Esophagus (tissue), 2 donors: ENCODE measurements around the gene ZCCHC17. TPM values are rescaled to one million over a fixed set of nuclear protein-coding genes. Genes with fewer than 3 reads are reported as not detected.
"Not testable (repeated sequence)": the region's sequence is repeated elsewhere in the genome, so short reads cannot be mapped to it uniquely, and the experiment has no call there.

ENCODE experiments used
- H3K27ac ChIP-seq, 2 donors: one replicate each; pipeline ENCODE4 v1.5.1; 2013; ENCODE audit warnings: low read depth in 2 of 2, mild to moderate bottlenecking in 2 of 2, inconsistent platforms in 1 of 2, low read length in 1 of 2, moderate library complexity in 1 of 2
- H3K27me3 ChIP-seq, 2 donors: one replicate each; pipeline ENCODE4 v1.6.1; 2013; ENCODE audit warnings: low read length in 2 of 2, control low read depth in 1 of 2, mild to moderate bottlenecking in 1 of 2; ENCODE audit not compliant: insufficient read depth in 2 of 2, control insufficient read depth in 1 of 2
- H3K36me3 ChIP-seq, 2 donors: one replicate each; pipeline ENCODE4 v1.6.1; 2013; ENCODE audit warnings: low read length in 1 of 2; ENCODE audit not compliant: control insufficient read depth in 2 of 2, insufficient read depth in 2 of 2
- H3K4me1 ChIP-seq, 2 donors: one replicate each; pipeline ENCODE4 v1.6.1; 2013; ENCODE audit warnings: low read length in 1 of 2; ENCODE audit not compliant: control insufficient read depth in 2 of 2, insufficient read depth in 2 of 2
- H3K4me3 ChIP-seq, 2 donors: one replicate each; pipeline ENCODE4 v1.5.1; 2013; ENCODE audit warnings: low read length in 2 of 2, mild to moderate bottlenecking in 2 of 2, low read depth in 1 of 2, moderate library complexity in 1 of 2
- H3K9me3 ChIP-seq, 2 donors: one replicate each; pipeline ENCODE4 v1.6.1; 2013; ENCODE audit warnings: mild to moderate bottlenecking in 2 of 2, low read depth in 1 of 2, low read length in 1 of 2, moderate library complexity in 1 of 2; ENCODE audit not compliant: control insufficient read depth in 2 of 2, insufficient read depth in 1 of 2
- whole genome bisulfite sequencing, 2 donors: extraction: QIAGEN DNeasy Blood & Tissue Kit; methylation state at CpG; one replicate each; pipeline ENCODE4 v1.1.7; 2013; 5-methylcytosine and 5-hydroxymethylcytosine counted together
- polyA plus RNA-seq, 2 donors: library from polyadenylated mRNA; stranded (reverse); fragments of 200-250 nt; gene quantifications; one replicate each; pipeline ENCODE4 v1.2.3, GENCODE V29; 2013
- donor health status: healthy with polysubstance abuse.
- donor health status: Bipolar disorder and iron deficiency.

Gene ZCCHC17
- 10 to 100 TPM; 16.9 to 20.3 TPM for polyA plus RNA-seq

- Histone ChIP-seq H3K9me3 (no peaks in the 10 kb centered on the region), H3K4me3 (peak within 1 kb of the TSS; percentile 93 to 96), H3K4me1 (peaks cover 0 to 3% of the 10 kb centered on the region in 2 donors), H3K36me3 (peaks cover 2 to 5% of the 10 kb centered on the region in 2 donors), H3K27ac (peak within 1 kb of the TSS; percentile 94 to 97), H3K27me3 (no peaks in the 10 kb centered on the region)
- 0% methylated on average over 51 to 53 of the region's 53 CpGs for WGBS, 2 donors
Measured at GRCh38 chr1:31296486-31297276, at the start of gene ZCCHC17, which contains the start of gene SNRNP40. ZCCHC17 (plus strand) TSS chr1:31297032; CDS start chr1:31310099, 13,067 bp downstream. SNRNP40 (minus strand) TSS chr1:31296788; CDS start chr1:31296751, 37 bp downstream.

GRCh38 chr1:31248276-31248675 lies 48.6 kb upstream of the ZCCHC17 start:
- no peak overlapping the region for H3K27ac ChIP-seq
- no peak overlapping the region for H3K4me3 ChIP-seq
- H3K9me3 ChIP-seq: no peaks in the 10 kb centered on the region
- H3K36me3 ChIP-seq: no peaks in the 10 kb centered on the region
- WGBS, 2 donors: 89 to 94% methylated on average over 4 of the region's 4 CpGs
- no peaks in the 10 kb centered on the region for H3K4me1 ChIP-seq
- H3K27me3 ChIP-seq: no peaks in the 10 kb centered on the region

- Histone ChIP-seq H3K9me3 (no peaks in the 10 kb centered on the region), H3K36me3 (no peaks in the 10 kb centered on the region), H3K4me3 (no peak overlapping the region), H3K4me1 (no peaks in the 10 kb centered on the region), H3K27ac (no peak overlapping the region), H3K27me3 (no peaks in the 10 kb centered on the region)
- 88% methylated on average over 3 of the region's 3 CpGs for WGBS, 2 donors
Measured at GRCh38 chr1:31249854-31250253, 47.0 kb upstream of the ZCCHC17 start.

GRCh38 chr1:31257213-31257612 lies 39.6 kb upstream of the ZCCHC17 start:
- Histone ChIP-seq H3K4me3 (no peak overlapping the region), H3K27ac (no peak overlapping the region), H3K27me3 (no peaks in the 10 kb centered on the region), H3K4me1 (no peaks in the 10 kb centered on the region), H3K9me3 (no peaks in the 10 kb centered on the region), H3K36me3 (peaks cover 6 to 14% of the 10 kb centered on the region in 2 donors)
- 84 to 89% methylated on average over 1 of the region's 1 CpG for WGBS, 2 donors

GRCh38 chr1:31258581-31258980 lies 38.3 kb upstream of the ZCCHC17 start:
- 92% methylated on average over 1 of the region's 1 CpG for WGBS, 2 donors
- no peaks in the 10 kb centered on the region for H3K27me3 ChIP-seq
- no peak overlapping the region for H3K27ac ChIP-seq
- H3K9me3 ChIP-seq: no peaks in the 10 kb centered on the region
- H3K4me1 ChIP-seq: no peaks in the 10 kb centered on the region
- peaks cover 8 to 14% of the 10 kb centered on the region in 2 donors for H3K36me3 ChIP-seq
- H3K4me3 ChIP-seq: no peak overlapping the region

GRCh38 chr1:31259746-31260145 lies 37.1 kb upstream of the ZCCHC17 start:
- Histone ChIP-seq H3K27me3 (no peaks in the 10 kb centered on the region), H3K27ac (no peak overlapping the region), H3K9me3 (no peaks in the 10 kb centered on the region), H3K36me3 (peaks cover 9 to 14% of the 10 kb centered on the region in 2 donors), H3K4me1 (no peaks in the 10 kb centered on the region), H3K4me3 (no peak overlapping the region)
- 89 to 95% methylated on average over 3 of the region's 3 CpGs for WGBS, 2 donors

- Histone ChIP-seq H3K4me3 (no peak overlapping the region), H3K27me3 (no peaks in the 10 kb centered on the region), H3K27ac (no peak overlapping the region), H3K9me3 (no peaks in the 10 kb centered on the region), H3K4me1 (no peaks in the 10 kb centered on the region), H3K36me3 (peaks cover 12 to 17% of the 10 kb centered on the region in 2 donors)
- WGBS, 2 donors: 98 to 100% methylated on average over 3 of the region's 3 CpGs
Measured at GRCh38 chr1:31261916-31262315, 34.9 kb upstream of the ZCCHC17 start.

GRCh38 chr1:31262393-31262792 lies 34.4 kb upstream of the ZCCHC17 start:
- H3K36me3 ChIP-seq: peaks cover 12 to 17% of the 10 kb centered on the region in 2 donors
- WGBS, 2 donors: 95 to 96% methylated on average over 5 of the region's 5 CpGs
- H3K9me3 ChIP-seq, H3K27ac ChIP-seq, H3K27me3 ChIP-seq, H3K4me3 ChIP-seq, H3K4me1 ChIP-seq: not testable (repeated sequence)

- Histone ChIP-seq H3K36me3 (peaks cover 12 to 17% of the 10 kb centered on the region in 2 donors), H3K27me3 (no peaks in the 10 kb centered on the region)
- WGBS, 2 donors: 89 to 95% methylated on average over 3 of the region's 3 CpGs
Measured at GRCh38 chr1:31263408-31263807, 33.4 kb upstream of the ZCCHC17 start.

More at GRCh38 chr1:31263408-31263807, 33.4 kb upstream of the ZCCHC17 start:
- Histone ChIP-seq H3K27ac (no peak overlapping the region), H3K4me1 (no peaks in the 10 kb centered on the region), H3K9me3 (no peaks in the 10 kb centered on the region), H3K4me3 (no peak overlapping the region)
